Activated B cell treated with CpG ODN at 0.5 μM for 24 hours (primary cell): Measurements from ENCODE around the gene DMBT1. TPM values are rescaled to one million over a fixed set of nuclear protein-coding genes. Genes with fewer than 3 reads are reported as not detected.

Experiments used
- ATAC-seq: fragments of 200-7000 bp; cut with Tn5 transposase; one replicate; pipeline ENCODE4 v1.10.0; 2021; ENCODE audit warnings: low read depth, mild to moderate bottlenecking, moderate library complexity
- CTCF ChIA-PET: fragments of 350-600 bp; sonication (Branson Sonifier 250); formaldehyde crosslinking; loops from one replicate; lab custom pipeline; 2021; ENCODE audit warnings: antibody characterized with exemption; lab: Charles Lee
- POLR2A ChIA-PET: fragments of 350-600 bp; sonication (Branson Sonifier 250); formaldehyde crosslinking; loops from one replicate; lab custom pipeline; 2021; ENCODE audit warnings: antibody characterized with exemption; lab: Charles Lee
- DNase-seq: peaks from one replicate; pipeline ENCODE4 v3.0.0; 2022
- H3K27ac Mint-ChIP-seq: one replicate; pipeline ENCODE4 v1.8.0; 2020; ENCODE audit warnings: mixed read lengths
- H3K27me3 Mint-ChIP-seq: one replicate; pipeline ENCODE4 v1.8.0; 2021; ENCODE audit warnings: mixed read lengths
- H3K36me3 Mint-ChIP-seq: one replicate; pipeline ENCODE4 v1.8.0; 2021; ENCODE audit warnings: low read depth, mixed read lengths
- H3K4me1 Mint-ChIP-seq: one replicate; pipeline ENCODE4 v1.8.0; 2021; ENCODE audit warnings: mixed read lengths
- H3K4me3 Mint-ChIP-seq: one replicate; pipeline ENCODE4 v1.8.0; 2020; ENCODE audit warnings: mild to moderate bottlenecking, mixed read lengths
- H3K9me3 Mint-ChIP-seq: one replicate; pipeline ENCODE4 v1.8.0; 2020; ENCODE audit warnings: mixed read lengths
- CTCF ChIP-seq: fragments of 200-600 bp; IDR thresholded peaks from one replicate; pipeline ENCODE4 v1.8.0; 2022; ENCODE audit warnings: antibody characterized with exemption, mild to moderate bottlenecking
- intact Hi-C: fragments of 100-400 bp; cut with micrococcal nuclease; formaldehyde crosslinking; loops from one replicate; pipeline ENCODE4 v1.15.1; 2024
- total RNA-seq: library from RNA; stranded (reverse); gene quantifications from 2 replicates; pipeline ENCODE4 v1.2.3, GENCODE V29; 2022

The DMBT1 gene
- total RNA-seq, 1 donor from 2014 or later = not detected

- DNase-seq (no peak), ATAC-seq (no peak)
- Mint-ChIP-seq H3K36me3 (no peaks in the 10 kb centered on the region), H3K27me3 (no peaks in the 10 kb centered on the region), H3K27ac (no peak overlapping the region), H3K4me3 (no peak overlapping the region), H3K9me3 (no peaks in the 10 kb centered on the region), H3K4me1 (no peaks in the 10 kb centered on the region)
- POLR2A ChIA-PET = no interaction called here
- CTCF ChIA-PET = no interaction called here
- TF ChIP-seq CTCF = no peak
- intact Hi-C loops = no loop called here
These were observed 79.2 kb downstream of the DMBT1 start for GRCh38 chr10:122639801-122640200.

GRCh38 chr10:122640921-122641320 lies 80.4 kb downstream of the DMBT1 start:
- Mint-ChIP-seq H3K27ac (no peak overlapping the region), H3K4me1 (no peaks in the 10 kb centered on the region), H3K4me3 (no peak overlapping the region), H3K36me3 (no peaks in the 10 kb centered on the region), H3K9me3 (no peaks in the 10 kb centered on the region), H3K27me3 (no peaks in the 10 kb centered on the region)
- DNase-seq = no peak
- no peak for ATAC-seq
- POLR2A ChIA-PET = no interaction called here
- intact Hi-C loops = no loop called here
- CTCF ChIA-PET = no interaction called here
- no peak for TF ChIP-seq CTCF

GRCh38 chr10:122642726-122643605 lies 82.4 kb downstream of the DMBT1 start:
- Mint-ChIP-seq H3K27ac (no peak overlapping the region), H3K36me3 (no peaks in the 10 kb centered on the region), H3K4me3 (no peak overlapping the region), H3K27me3 (no peaks in the 10 kb centered on the region), H3K9me3 (no peaks in the 10 kb centered on the region), H3K4me1 (no peaks in the 10 kb centered on the region)
- DNase-seq (no peak), ATAC-seq (no peak)
- intact Hi-C loops = no loop called here
- POLR2A ChIA-PET = no interaction called here
- CTCF ChIA-PET = no interaction called here
- no peak for TF ChIP-seq CTCF

GRCh38 chr10:122643931-122644534 lies 83.5 kb downstream of the DMBT1 start:
- ChIA-PET POLR2A (no interaction called here), CTCF (no interaction called here)
- ATAC-seq = no peak
- TF ChIP-seq CTCF = no peak
- DNase-seq = no peak
- H3K4me1 Mint-ChIP-seq = no peaks in the 10 kb centered on the region
- H3K36me3 Mint-ChIP-seq = no peaks in the 10 kb centered on the region
- no peaks in the 10 kb centered on the region for H3K27me3 Mint-ChIP-seq
- H3K4me3 Mint-ChIP-seq = no peak overlapping the region
- H3K9me3 Mint-ChIP-seq = no peaks in the 10 kb centered on the region
- H3K27ac Mint-ChIP-seq = no peak overlapping the region
- intact Hi-C loops = no loop called here

GRCh38 chr10:122646511-122647382 lies 86.2 kb downstream of the DMBT1 start:
- Mint-ChIP-seq H3K27ac (no peak overlapping the region), H3K4me1 (no peaks in the 10 kb centered on the region), H3K27me3 (peaks cover 8% of the 10 kb centered on the region), H3K36me3 (no peaks in the 10 kb centered on the region), H3K4me3 (no peak overlapping the region), H3K9me3 (no peaks in the 10 kb centered on the region)
- POLR2A ChIA-PET = no interaction called here
- CTCF ChIA-PET = no interaction called here
- ATAC-seq (no peak), DNase-seq (no peak)
- intact Hi-C loops = no loop called here
- no peak for TF ChIP-seq CTCF
